ENCODE data around the gene GKN1.

The GKN1 gene

DNA sequence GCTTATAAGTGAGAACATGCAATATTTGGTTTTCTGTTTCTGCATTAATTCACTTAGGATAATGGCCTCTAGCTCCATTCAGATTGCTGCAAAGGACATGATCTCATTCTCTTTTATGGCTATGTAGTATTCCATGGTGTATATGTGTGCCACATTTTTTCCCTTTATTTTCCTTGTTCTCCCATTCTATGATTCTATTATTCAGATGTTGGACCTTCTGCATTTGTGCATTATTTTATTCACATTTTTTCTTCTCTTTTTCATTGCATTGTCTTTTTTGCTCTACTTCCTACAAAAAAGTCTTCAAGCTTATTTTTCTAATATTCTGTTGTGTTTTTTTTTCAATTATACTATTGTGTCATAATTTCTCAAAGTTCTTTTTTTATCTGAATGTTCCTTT is 27.4 kb downstream of the GKN1 start:
- DNase-seq: no peak
- no peak overlapping the region for H3K4me2 ChIP-seq (ENCODE audit: low read length)
- H3K79me2 ChIP-seq (ENCODE audit: control insufficient read depth, insufficient read depth, low read length): no peaks in the 10 kb centered on the region
- H2AK5ac ChIP-seq (ENCODE audit: low read length): no peak overlapping the region
- H3K18ac ChIP-seq (ENCODE audit: low read length): no peak overlapping the region
- H3K27me3 ChIP-seq (ENCODE audit: insufficient read depth, low read length, poor library complexity): no peaks in the 10 kb centered on the region
- no peak overlapping the region for H2BK15ac ChIP-seq (replicated peaks; ENCODE audit: low read depth)
- no peak overlapping the region for H3K27ac ChIP-seq (ENCODE audit: low read depth, low read length)
- H4K8ac ChIP-seq (ENCODE audit: low read depth, low read length): no peak overlapping the region
- no peak overlapping the region for H4K5ac ChIP-seq (ENCODE audit: low read length)
- H3K4ac ChIP-seq (ENCODE audit: low read depth, low read length): no peak overlapping the region
- no peak overlapping the region for H2BK120ac ChIP-seq (ENCODE audit: low read depth, low read length)
- H3K36me3 ChIP-seq (ENCODE audit: control insufficient read depth, insufficient read depth, low read length): no peaks in the 10 kb centered on the region
- H3K4me1 ChIP-seq (ENCODE audit: control insufficient read depth, low read depth, low read length): no peaks in the 10 kb centered on the region
- H3K4me3 ChIP-seq (ENCODE audit: low read length): no peak overlapping the region
- no peaks in the 10 kb centered on the region for H3K79me1 ChIP-seq (ENCODE audit: low read length)
- no peak overlapping the region for H3K9ac ChIP-seq (ENCODE audit: low read length)
- no peak overlapping the region for H3K23ac ChIP-seq (ENCODE audit: low read length)
- H3K56ac ChIP-seq (ENCODE audit: low read length): no peak overlapping the region
- H2BK5ac ChIP-seq (ENCODE audit: low read length): no peak overlapping the region

DNA sequence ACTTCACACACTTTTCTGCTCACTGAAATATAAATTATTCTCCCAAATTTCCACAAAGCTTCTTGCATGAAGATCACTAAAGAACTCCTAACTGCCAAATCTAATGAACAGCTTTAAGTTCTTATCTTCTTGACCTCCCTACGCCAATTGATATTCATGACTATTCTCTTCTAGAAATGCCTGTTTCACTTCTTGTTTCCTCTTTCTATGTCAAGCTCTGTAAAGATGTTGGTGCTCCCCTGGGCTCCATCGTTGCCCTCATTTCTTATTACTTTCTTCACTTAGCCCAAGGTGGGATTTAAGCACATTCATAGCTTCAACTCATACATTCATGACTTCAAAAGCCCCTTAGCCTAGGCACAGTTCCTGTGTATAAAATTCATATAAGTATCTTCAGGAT is 29.3 kb downstream of the GKN1 start:
- no CpG with 5 or more reads among the region's 2 CpGs for WGBS (ENCODE audit: extremely low coverage, insufficient coverage, low lambda C conversion rate)
- no peaks in the 10 kb centered on the region for H3K36me3 ChIP-seq (ENCODE audit: control insufficient read depth, insufficient read depth, low read length)
- no peak overlapping the region for H3K9ac ChIP-seq (ENCODE audit: low read length)
- no peak overlapping the region for H3K4me2 ChIP-seq (ENCODE audit: low read length)
- no peak overlapping the region for H3K4me3 ChIP-seq (ENCODE audit: low read length)
- H2AK5ac ChIP-seq (ENCODE audit: low read length): no peak overlapping the region
- H3K79me1 ChIP-seq (ENCODE audit: low read length): no peaks in the 10 kb centered on the region
- H3K79me2 ChIP-seq (ENCODE audit: control insufficient read depth, insufficient read depth, low read length): no peaks in the 10 kb centered on the region
- H2BK15ac ChIP-seq (replicated peaks; ENCODE audit: low read depth): no peak overlapping the region
- H3K23ac ChIP-seq (ENCODE audit: low read length): no peak overlapping the region
- no peak overlapping the region for H3K27ac ChIP-seq (ENCODE audit: low read depth, low read length)
- no peak overlapping the region for H2BK5ac ChIP-seq (ENCODE audit: low read length)
- H3K27me3 ChIP-seq (ENCODE audit: insufficient read depth, low read length, poor library complexity): no peaks in the 10 kb centered on the region
- no peak overlapping the region for H3K18ac ChIP-seq (ENCODE audit: low read length)
- no peak overlapping the region for H2BK120ac ChIP-seq (ENCODE audit: low read depth, low read length)
- DNase-seq: no peak
- no peak overlapping the region for H3K56ac ChIP-seq (ENCODE audit: low read length)
- no peak overlapping the region for H4K5ac ChIP-seq (ENCODE audit: low read length)
- H3K4ac ChIP-seq (ENCODE audit: low read depth, low read length): no peak overlapping the region
- no peaks in the 10 kb centered on the region for H3K4me1 ChIP-seq (ENCODE audit: control insufficient read depth, low read depth, low read length)
- H4K8ac ChIP-seq (ENCODE audit: low read depth, low read length): no peak overlapping the region

DNA sequence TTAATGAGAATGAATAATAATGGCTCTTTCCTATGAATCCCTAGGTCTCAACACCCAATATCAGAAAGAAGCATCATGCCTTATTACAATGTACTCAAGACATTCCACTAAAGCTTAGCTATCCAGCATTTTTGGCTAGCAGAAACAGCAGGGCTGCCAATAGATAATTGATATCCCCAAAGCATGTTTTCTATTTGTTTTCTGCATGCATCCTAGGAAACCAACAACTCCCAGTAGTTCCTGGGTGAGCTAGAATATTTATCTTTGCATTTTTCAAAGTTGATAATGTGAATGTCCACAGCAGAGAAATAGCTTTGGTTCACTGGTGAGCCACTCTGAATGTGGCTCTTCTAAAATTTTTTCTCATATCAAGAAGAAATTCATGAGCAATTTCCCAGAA is 32.7 kb downstream of the GKN1 start:
- Histone ChIP-seq H2BK120ac (ENCODE audit: low read depth, low read length) (no peak overlapping the region), H4K8ac (ENCODE audit: low read depth, low read length) (no peak overlapping the region), H3K4me2 (ENCODE audit: low read length) (no peak overlapping the region), H4K5ac (ENCODE audit: low read length) (no peak overlapping the region), H2BK15ac (replicated peaks; ENCODE audit: low read depth) (no peak overlapping the region), H3K18ac (ENCODE audit: low read length) (no peak overlapping the region), H3K36me3 (ENCODE audit: control insufficient read depth, insufficient read depth, low read length) (no peaks in the 10 kb centered on the region), H3K79me1 (ENCODE audit: low read length) (no peaks in the 10 kb centered on the region), H3K27ac (ENCODE audit: low read depth, low read length) (no peak overlapping the region), H2AK5ac (ENCODE audit: low read length) (no peak overlapping the region), H3K4me1 (ENCODE audit: control insufficient read depth, low read depth, low read length) (peaks cover 9% of the 10 kb centered on the region), H3K56ac (ENCODE audit: low read length) (no peak overlapping the region), H2BK5ac (ENCODE audit: low read length) (no peak overlapping the region), H3K4ac (ENCODE audit: low read depth, low read length) (no peak overlapping the region), H3K9ac (ENCODE audit: low read length) (no peak overlapping the region), H3K23ac (ENCODE audit: low read length) (no peak overlapping the region), H3K4me3 (ENCODE audit: low read length) (no peak overlapping the region), H3K27me3 (ENCODE audit: insufficient read depth, low read length, poor library complexity) (no peaks in the 10 kb centered on the region), H3K79me2 (ENCODE audit: control insufficient read depth, insufficient read depth, low read length) (no peaks in the 10 kb centered on the region)
- no peak for DNase-seq

DNA sequence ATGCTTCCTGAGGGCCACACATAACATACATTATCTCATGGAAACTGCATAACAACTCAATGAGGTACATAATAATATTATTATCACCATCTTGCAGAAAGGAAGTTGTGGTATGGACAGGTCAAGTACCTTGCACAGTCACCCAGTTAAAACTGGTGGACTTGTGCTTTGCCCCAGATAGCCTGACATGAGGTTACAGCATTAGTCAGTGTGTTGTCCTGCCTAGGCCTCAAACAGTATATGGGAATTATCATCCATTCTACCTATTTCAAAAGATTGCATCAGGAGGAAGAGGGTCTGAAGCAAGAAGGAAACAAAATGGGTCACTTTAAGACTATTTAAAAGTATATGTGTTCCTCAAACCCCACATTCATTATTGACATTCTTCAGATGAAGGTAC is 33.2 kb downstream of the GKN1 start:
- Histone ChIP-seq H3K4me1 (ENCODE audit: control insufficient read depth, low read depth, low read length) (peaks cover 9% of the 10 kb centered on the region), H2AK5ac (ENCODE audit: low read length) (no peak overlapping the region), H3K56ac (ENCODE audit: low read length) (no peak overlapping the region), H2BK5ac (ENCODE audit: low read length) (no peak overlapping the region), H2BK15ac (replicated peaks; ENCODE audit: low read depth) (no peak overlapping the region), H2BK120ac (ENCODE audit: low read depth, low read length) (no peak overlapping the region), H3K4me3 (ENCODE audit: low read length) (no peak overlapping the region), H3K4me2 (ENCODE audit: low read length) (no peak overlapping the region), H3K23ac (ENCODE audit: low read length) (no peak overlapping the region), H3K4ac (ENCODE audit: low read depth, low read length) (no peak overlapping the region), H4K8ac (ENCODE audit: low read depth, low read length) (no peak overlapping the region), H3K18ac (ENCODE audit: low read length) (no peak overlapping the region), H3K27ac (ENCODE audit: low read depth, low read length) (no peak overlapping the region), H3K79me1 (ENCODE audit: low read length) (no peaks in the 10 kb centered on the region), H3K9ac (ENCODE audit: low read length) (no peak overlapping the region), H4K5ac (ENCODE audit: low read length) (no peak overlapping the region), H3K36me3 (ENCODE audit: control insufficient read depth, insufficient read depth, low read length) (no peaks in the 10 kb centered on the region), H3K27me3 (ENCODE audit: insufficient read depth, low read length, poor library complexity) (no peaks in the 10 kb centered on the region), H3K79me2 (ENCODE audit: control insufficient read depth, insufficient read depth, low read length) (no peaks in the 10 kb centered on the region)
- no peak for DNase-seq

DNA sequence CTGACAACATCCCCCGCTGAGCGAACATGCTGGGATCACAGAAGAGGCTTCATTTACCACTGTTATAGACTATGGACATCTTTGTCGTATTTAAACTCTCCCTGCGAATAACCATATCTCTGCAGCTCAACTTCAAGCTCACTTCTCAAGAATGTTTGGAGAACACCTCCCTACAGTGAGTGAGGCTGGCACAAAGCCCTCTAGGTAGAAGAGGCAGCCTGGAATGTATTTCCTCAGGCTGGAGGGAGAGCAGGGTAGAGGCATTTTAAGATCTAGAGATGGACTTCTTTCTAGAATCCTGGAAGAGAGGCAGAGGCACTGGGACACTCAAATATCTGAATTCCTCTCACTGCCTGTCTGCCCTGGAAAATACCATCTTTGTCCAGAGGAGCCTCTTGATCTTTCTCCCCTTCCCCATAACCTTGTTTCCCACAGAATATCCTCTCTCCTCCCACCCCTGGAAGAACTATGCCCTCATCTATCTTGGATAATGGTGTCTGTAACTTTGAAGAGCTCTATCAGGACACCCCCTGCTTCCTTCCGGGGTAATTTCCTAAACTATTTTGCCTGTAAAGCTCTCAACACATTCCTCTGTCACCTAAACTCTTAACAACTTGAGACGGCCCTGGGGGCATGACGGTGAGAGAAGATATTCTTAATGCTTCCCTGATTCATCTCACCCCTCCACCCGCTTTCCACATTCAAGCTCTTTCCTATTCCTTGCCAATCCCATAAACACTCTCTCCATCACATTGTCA is 36.2 kb downstream of the GKN1 start:
- H3K79me1 ChIP-seq (ENCODE audit: low read length): no peaks in the 10 kb centered on the region
- no peak overlapping the region for H3K4me2 ChIP-seq (ENCODE audit: low read length)
- H3K9ac ChIP-seq (ENCODE audit: low read length): no peak overlapping the region
- H3K4me1 ChIP-seq (ENCODE audit: control insufficient read depth, low read depth, low read length): peaks cover 9% of the 10 kb centered on the region
- H3K27ac ChIP-seq (ENCODE audit: low read depth, low read length): peak overlapping the region; percentile 47
- H3K4ac ChIP-seq (ENCODE audit: low read depth, low read length): no peak overlapping the region
- H3K56ac ChIP-seq (ENCODE audit: low read length): no peak overlapping the region
- H2BK5ac ChIP-seq (ENCODE audit: low read length): no peak overlapping the region
- no peak overlapping the region for H2AK5ac ChIP-seq (ENCODE audit: low read length)
- no peak overlapping the region for H2BK15ac ChIP-seq (replicated peaks; ENCODE audit: low read depth)
- WGBS (ENCODE audit: extremely low coverage, insufficient coverage, low lambda C conversion rate): no CpG with 5 or more reads among the region's 8 CpGs
- H3K23ac ChIP-seq (ENCODE audit: low read length): no peak overlapping the region
- peak; percentile 90 for DNase-seq
- no peaks in the 10 kb centered on the region for H3K79me2 ChIP-seq (ENCODE audit: control insufficient read depth, insufficient read depth, low read length)
- no peak overlapping the region for H3K18ac ChIP-seq (ENCODE audit: low read length)
- H4K5ac ChIP-seq (ENCODE audit: low read length): no peak overlapping the region
- H3K36me3 ChIP-seq (ENCODE audit: control insufficient read depth, insufficient read depth, low read length): no peaks in the 10 kb centered on the region
- no peak overlapping the region for H2BK120ac ChIP-seq (ENCODE audit: low read depth, low read length)
- H4K8ac ChIP-seq (ENCODE audit: low read depth, low read length): no peak overlapping the region
- H3K27me3 ChIP-seq (ENCODE audit: insufficient read depth, low read length, poor library complexity): no peaks in the 10 kb centered on the region
- H3K4me3 ChIP-seq (ENCODE audit: low read length): no peak overlapping the region

DNA sequence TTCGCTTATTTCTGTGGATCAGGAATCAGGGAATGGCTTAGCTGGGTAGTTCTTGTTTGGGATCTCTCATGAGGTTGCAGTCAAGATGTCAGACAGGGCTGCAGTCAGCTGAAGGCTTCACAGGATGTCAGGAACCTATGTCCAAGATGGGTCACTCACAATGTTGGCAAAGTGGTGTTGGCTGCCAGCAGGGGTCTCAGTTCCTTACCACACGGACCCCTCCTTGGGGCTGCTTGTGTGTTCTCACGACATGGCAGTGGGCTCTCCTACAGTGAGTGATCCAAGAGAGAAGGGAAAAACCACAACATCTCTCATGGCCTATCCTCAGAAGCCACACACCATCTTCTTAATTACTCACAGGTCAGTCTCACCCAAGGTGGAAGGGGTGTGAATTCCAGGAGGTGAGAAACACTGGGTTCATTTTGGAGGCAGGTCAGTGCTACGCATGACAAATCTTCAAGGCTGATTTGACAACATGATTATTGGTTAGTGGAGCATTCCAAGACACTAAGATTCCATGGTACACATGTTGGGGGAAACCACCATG is 37.2 kb downstream of the GKN1 start:
- Histone ChIP-seq H4K5ac (ENCODE audit: low read length) (no peak overlapping the region), H2AK5ac (ENCODE audit: low read length) (no peak overlapping the region), H3K4me3 (ENCODE audit: low read length) (no peak overlapping the region), H3K18ac (ENCODE audit: low read length) (no peak overlapping the region), H3K79me2 (ENCODE audit: control insufficient read depth, insufficient read depth, low read length) (no peaks in the 10 kb centered on the region), H3K36me3 (ENCODE audit: control insufficient read depth, insufficient read depth, low read length) (no peaks in the 10 kb centered on the region), H2BK15ac (replicated peaks; ENCODE audit: low read depth) (no peak overlapping the region), H2BK120ac (ENCODE audit: low read depth, low read length) (no peak overlapping the region), H3K23ac (ENCODE audit: low read length) (no peak overlapping the region), H3K4ac (ENCODE audit: low read depth, low read length) (no peak overlapping the region), H3K56ac (ENCODE audit: low read length) (no peak overlapping the region), H3K4me1 (ENCODE audit: control insufficient read depth, low read depth, low read length) (peaks cover 9% of the 10 kb centered on the region), H3K27me3 (ENCODE audit: insufficient read depth, low read length, poor library complexity) (no peaks in the 10 kb centered on the region), H3K9ac (ENCODE audit: low read length) (no peak overlapping the region), H2BK5ac (ENCODE audit: low read length) (no peak overlapping the region), H3K79me1 (ENCODE audit: low read length) (no peaks in the 10 kb centered on the region), H3K4me2 (ENCODE audit: low read length) (no peak overlapping the region), H4K8ac (ENCODE audit: low read depth, low read length) (no peak overlapping the region), H3K27ac (ENCODE audit: low read depth, low read length) (no peak overlapping the region)
- DNase-seq: peak; percentile 44
- WGBS (ENCODE audit: extremely low coverage, insufficient coverage, low lambda C conversion rate): no CpG with 5 or more reads among the region's 4 CpGs

All from mesendoderm (in vitro differentiated cells).